Measurements from ENCODE around the gene SLC9A1.

SLC9A1 gene

GRCh38 chr1:27101054-27101491 lies 53.9 kb downstream of the SLC9A1 start:
- Histone ChIP-seq H3K4me3 (ENCODE audit: insufficient read depth in 1 of 2, low read depth in 1 of 2, low read length in 2 of 2) (no peak overlapping the region), H2BK5ac (ENCODE audit: low read depth, low read length, poor library complexity, severe bottlenecking) (no peak overlapping the region), H3K4me1 (ENCODE audit: control insufficient read depth, insufficient read depth, low read depth, low read length) (peaks cover 22% of the 10 kb centered on the region), H2BK120ac (ENCODE audit: low read depth, low read length) (no peak overlapping the region), H3K18ac (ENCODE audit: low read depth in 1 of 2, low read length in 2 of 2) (no peak overlapping the region), H3K4me2 (ENCODE audit: low read length, poor library complexity, severe bottlenecking) (no peak overlapping the region), H4K91ac (ENCODE audit: low read length) (peak overlapping the region; percentile 1), H4K8ac (ENCODE audit: low read length) (no peak overlapping the region), H3K4ac (ENCODE audit: low read depth in 1 of 2, low read length in 2 of 2) (no peak overlapping the region), H3K9me3 (ENCODE audit: control insufficient read depth, low read length) (no peaks in the 10 kb centered on the region), H2AK5ac (ENCODE audit: low read length, severe bottlenecking) (no peak overlapping the region), H3K14ac (ENCODE audit: low read length in 2 of 2) (no peak overlapping the region), H2BK15ac (ENCODE audit: low read depth, poor library complexity, severe bottlenecking) (no peak overlapping the region), H3K36me3 (ENCODE audit: control insufficient read depth in 1 of 2, insufficient read depth in 2 of 2, low read depth in 1 of 2, low read length in 2 of 2) (peaks cover 24 to 32% of the 10 kb centered on the region in 2 experiments), H2AFZ (ENCODE audit: low read depth, low read length) (no peak overlapping the region), H3K9ac (ENCODE audit: low read length) (peak overlapping the region; percentile 71), H3K23ac (ENCODE audit: low read length in 2 of 2) (no peak overlapping the region), H3K27me3 (ENCODE audit: control insufficient read depth in 1 of 2, insufficient read depth in 1 of 2, low read length in 2 of 2) (no peaks in the 10 kb centered on the region), H2BK12ac (ENCODE audit: low read length in 2 of 2) (peak overlapping the region in 1 of 2 experiments; percentile 7), H3K79me1 (replicated peaks; ENCODE audit: low read length, poor library complexity, severe bottlenecking) (no peaks in the 10 kb centered on the region), H3K27ac (ENCODE audit: low read length, poor library complexity, severe bottlenecking) (no peak overlapping the region)
- DNase-seq: no peak
- 94% methylated on average over 11 of the region's 11 CpGs for WGBS

- Histone ChIP-seq H3K9ac (ENCODE audit: low read length) (peak overlapping the region; percentile 71), H3K27me3 (ENCODE audit: control insufficient read depth in 1 of 2, insufficient read depth in 1 of 2, low read length in 2 of 2) (no peaks in the 10 kb centered on the region), H3K23ac (ENCODE audit: low read length in 2 of 2) (no peak overlapping the region), H2AFZ (ENCODE audit: low read depth, low read length) (no peak overlapping the region), H4K8ac (ENCODE audit: low read length) (peak overlapping the region; percentile 67), H2AK5ac (ENCODE audit: low read length, severe bottlenecking) (no peak overlapping the region), H3K14ac (ENCODE audit: low read length in 2 of 2) (no peak overlapping the region), H3K79me1 (replicated peaks; ENCODE audit: low read length, poor library complexity, severe bottlenecking) (no peaks in the 10 kb centered on the region), H3K18ac (ENCODE audit: low read depth in 1 of 2, low read length in 2 of 2) (peak overlapping the region; percentile 16 to 35), H3K36me3 (ENCODE audit: control insufficient read depth in 1 of 2, insufficient read depth in 2 of 2, low read depth in 1 of 2, low read length in 2 of 2) (peaks cover 18 to 27% of the 10 kb centered on the region in 2 experiments), H2BK12ac (ENCODE audit: low read length in 2 of 2) (peak overlapping the region; percentile 7 to 71), H2BK120ac (ENCODE audit: low read depth, low read length) (peak overlapping the region; percentile 68), H3K27ac (ENCODE audit: low read length, poor library complexity, severe bottlenecking) (no peak overlapping the region), H3K4ac (ENCODE audit: low read depth in 1 of 2, low read length in 2 of 2) (peak overlapping the region; percentile 62 to 69), H3K4me1 (ENCODE audit: control insufficient read depth, insufficient read depth, low read depth, low read length) (peaks cover 20% of the 10 kb centered on the region), H4K91ac (ENCODE audit: low read length) (peak overlapping the region; percentile 96), H2BK5ac (ENCODE audit: low read depth, low read length, poor library complexity, severe bottlenecking) (no peak overlapping the region), H3K4me2 (ENCODE audit: low read length, poor library complexity, severe bottlenecking) (no peak overlapping the region), H3K4me3 (ENCODE audit: insufficient read depth in 1 of 2, low read depth in 1 of 2, low read length in 2 of 2) (no peak overlapping the region), H3K9me3 (ENCODE audit: control insufficient read depth, low read length) (no peaks in the 10 kb centered on the region), H2BK15ac (ENCODE audit: low read depth, poor library complexity, severe bottlenecking) (peak overlapping the region; percentile 95)
- WGBS: 96% methylated on average over 33 of the region's 33 CpGs
- DNase-seq: no peak
These were observed 54.4 kb downstream of the SLC9A1 start for GRCh38 chr1:27100335-27101053.

- no peaks in the 10 kb centered on the region for H3K79me1 ChIP-seq (replicated peaks; ENCODE audit: low read length, poor library complexity, severe bottlenecking)
- peak overlapping the region in 1 of 2 experiments; percentile 43 for H3K4me3 ChIP-seq (ENCODE audit: insufficient read depth in 1 of 2, low read depth in 1 of 2, low read length in 2 of 2)
- 17% methylated on average over 12 of the region's 15 CpGs for WGBS
- no peak overlapping the region for H3K27ac ChIP-seq (ENCODE audit: low read length, poor library complexity, severe bottlenecking)
- peak; percentile 92 for DNase-seq
- peak overlapping the region; percentile 95 for H2BK15ac ChIP-seq (ENCODE audit: low read depth, poor library complexity, severe bottlenecking)
- H4K8ac ChIP-seq (ENCODE audit: low read length): peak overlapping the region; percentile 67
- peak overlapping the region; percentile 59 to 71 for H2BK12ac ChIP-seq (ENCODE audit: low read length in 2 of 2)
- H3K36me3 ChIP-seq (ENCODE audit: control insufficient read depth in 1 of 2, insufficient read depth in 2 of 2, low read depth in 1 of 2, low read length in 2 of 2): peaks cover 14 to 27% of the 10 kb centered on the region in 2 experiments
- H2BK5ac ChIP-seq (ENCODE audit: low read depth, low read length, poor library complexity, severe bottlenecking): no peak overlapping the region
- no peak overlapping the region for H2AK5ac ChIP-seq (ENCODE audit: low read length, severe bottlenecking)
- peaks cover 20% of the 10 kb centered on the region for H3K4me1 ChIP-seq (ENCODE audit: control insufficient read depth, insufficient read depth, low read depth, low read length)
- no peak overlapping the region for H3K4me2 ChIP-seq (ENCODE audit: low read length, poor library complexity, severe bottlenecking)
- H4K91ac ChIP-seq (ENCODE audit: low read length): peak overlapping the region; percentile 96
- peak overlapping the region; percentile 71 for H3K9ac ChIP-seq (ENCODE audit: low read length)
- H3K18ac ChIP-seq (ENCODE audit: low read depth in 1 of 2, low read length in 2 of 2): peak overlapping the region; percentile 35 to 72
- H3K14ac ChIP-seq (ENCODE audit: low read length in 2 of 2): no peak overlapping the region
- no peaks in the 10 kb centered on the region for H3K27me3 ChIP-seq (ENCODE audit: control insufficient read depth in 1 of 2, insufficient read depth in 1 of 2, low read length in 2 of 2)
- H3K4ac ChIP-seq (ENCODE audit: low read depth in 1 of 2, low read length in 2 of 2): peak overlapping the region; percentile 69 to 92
- no peak overlapping the region for H3K23ac ChIP-seq (ENCODE audit: low read length in 2 of 2)
- H3K9me3 ChIP-seq (ENCODE audit: control insufficient read depth, low read length): no peaks in the 10 kb centered on the region
- H2AFZ ChIP-seq (ENCODE audit: low read depth, low read length): no peak overlapping the region
- peak overlapping the region; percentile 68 for H2BK120ac ChIP-seq (ENCODE audit: low read depth, low read length)
These were observed 55.2 kb downstream of the SLC9A1 start for GRCh38 chr1:27099587-27100334.

- WGBS: 27% methylated on average over 4 of the region's 4 CpGs
- Histone ChIP-seq H2BK12ac (ENCODE audit: low read length in 2 of 2) (peak overlapping the region; percentile 11 to 72), H2AK5ac (ENCODE audit: low read length, severe bottlenecking) (no peak overlapping the region)
These were observed 55.8 kb downstream of the SLC9A1 start for GRCh38 chr1:27099135-27099586.

More at GRCh38 chr1:27099135-27099586, 55.8 kb downstream of the SLC9A1 start:
- peak overlapping the region; percentile 95 for H4K91ac ChIP-seq (ENCODE audit: low read length)
- no peak overlapping the region for H3K14ac ChIP-seq (ENCODE audit: low read length in 2 of 2)
- peak overlapping the region; percentile 8 to 92 for H3K4ac ChIP-seq (ENCODE audit: low read depth in 1 of 2, low read length in 2 of 2)
- H2BK15ac ChIP-seq (ENCODE audit: low read depth, poor library complexity, severe bottlenecking): peak overlapping the region; percentile 80
- H2BK5ac ChIP-seq (ENCODE audit: low read depth, low read length, poor library complexity, severe bottlenecking): no peak overlapping the region
- peak overlapping the region; percentile 91 for H4K8ac ChIP-seq (ENCODE audit: low read length)
- no peaks in the 10 kb centered on the region for H3K79me1 ChIP-seq (replicated peaks; ENCODE audit: low read length, poor library complexity, severe bottlenecking)
- H3K23ac ChIP-seq (ENCODE audit: low read length in 2 of 2): no peak overlapping the region
- H3K36me3 ChIP-seq (ENCODE audit: control insufficient read depth in 1 of 2, insufficient read depth in 2 of 2, low read depth in 1 of 2, low read length in 2 of 2): peaks cover 11 to 27% of the 10 kb centered on the region in 2 experiments
- DNase-seq: peak; percentile 84
- no peaks in the 10 kb centered on the region for H3K27me3 ChIP-seq (ENCODE audit: control insufficient read depth in 1 of 2, insufficient read depth in 1 of 2, low read length in 2 of 2)
- H3K18ac ChIP-seq (ENCODE audit: low read depth in 1 of 2, low read length in 2 of 2): peak overlapping the region; percentile 15 to 85
- H3K9ac ChIP-seq (ENCODE audit: low read length): peak overlapping the region; percentile 71
- H3K4me2 ChIP-seq (ENCODE audit: low read length, poor library complexity, severe bottlenecking): no peak overlapping the region
- no peaks in the 10 kb centered on the region for H3K9me3 ChIP-seq (ENCODE audit: control insufficient read depth, low read length)
- peak overlapping the region; percentile 62 for H2BK120ac ChIP-seq (ENCODE audit: low read depth, low read length)
- H3K27ac ChIP-seq (ENCODE audit: low read length, poor library complexity, severe bottlenecking): no peak overlapping the region
- peak overlapping the region in 1 of 2 experiments; percentile 43 for H3K4me3 ChIP-seq (ENCODE audit: insufficient read depth in 1 of 2, low read depth in 1 of 2, low read length in 2 of 2)
- H2AFZ ChIP-seq (ENCODE audit: low read depth, low read length): no peak overlapping the region
- peaks cover 20% of the 10 kb centered on the region for H3K4me1 ChIP-seq (ENCODE audit: control insufficient read depth, insufficient read depth, low read depth, low read length)

Measured in mesenchymal stem cell (in vitro differentiated cells and primary cell).